Left hindlimb (tissue), 1 donor: ENCODE results near the gene MT1F.
A peak's percentile ranks its signal among the peaks of the same experiment; 100 is the strongest.
"Not testable (repeated sequence)": the region's sequence is repeated elsewhere in the genome, so short reads cannot be mapped to it uniquely, and the experiment has no call there.

Source experiments
- DNase-seq: peaks from one replicate; pipeline ENCODE4 v3.0.0-alpha.2; 2018

The MT1F gene

DNA sequence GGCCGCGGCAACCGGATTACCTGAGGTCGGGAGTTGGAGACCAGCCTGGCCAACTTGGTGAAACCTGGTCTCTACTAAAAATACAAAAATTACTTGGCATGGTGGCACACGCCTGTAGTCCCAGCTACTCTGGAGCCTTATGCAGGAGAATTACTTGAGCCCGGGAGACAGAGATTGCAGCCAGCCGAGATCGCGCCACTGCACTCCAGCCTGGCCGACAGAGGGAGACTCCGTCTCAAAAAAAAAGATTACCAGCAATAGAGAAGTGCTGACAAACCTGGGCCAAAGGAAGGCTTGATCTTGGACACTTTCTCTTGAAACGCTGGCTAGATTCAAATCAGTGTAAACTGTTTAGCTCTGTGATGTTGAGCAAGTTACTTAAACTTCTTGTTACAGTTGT, 16.2 kb downstream of the MT1F start:
- DNase-seq, result no peak

GRCh38 chr16:56674570-56674969, 16.8 kb downstream of the MT1F start:
- DNase-seq, result not testable (repeated sequence)

DNA sequence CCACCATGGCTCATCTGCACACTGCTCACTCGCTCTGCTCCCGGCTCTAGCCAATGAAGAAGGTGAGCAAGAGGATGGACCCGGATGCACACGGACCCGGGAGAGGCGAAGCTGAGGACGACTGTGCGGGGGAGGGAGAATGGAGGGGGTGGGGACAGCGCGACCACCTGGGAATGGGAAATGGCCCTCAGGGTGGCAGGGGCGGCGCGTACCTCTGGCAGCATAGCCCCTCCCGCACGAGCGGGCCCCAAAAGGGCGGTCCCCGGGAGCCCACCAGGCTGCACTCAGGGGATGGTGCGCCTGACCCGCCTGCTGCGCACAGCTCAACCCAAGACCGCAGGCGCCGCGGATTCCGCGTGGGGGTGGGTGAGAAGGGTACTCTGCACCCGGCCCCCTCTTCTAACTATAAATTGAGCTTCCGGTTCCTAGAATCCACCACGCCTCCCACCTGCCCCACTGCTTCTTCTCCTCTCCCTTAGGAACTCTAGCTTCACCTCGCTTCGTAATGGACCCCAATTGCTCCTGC, 18.0 kb downstream of the MT1F start:
- DNase-seq, result no peak

- no peak for DNase-seq
Measured at GRCh38 chr16:56677474-56677873, 19.7 kb downstream of the MT1F start.

- DNase-seq, result no peak
Measured at GRCh38 chr16:56679078-56679730, 21.4 kb downstream of the MT1F start.

DNA sequence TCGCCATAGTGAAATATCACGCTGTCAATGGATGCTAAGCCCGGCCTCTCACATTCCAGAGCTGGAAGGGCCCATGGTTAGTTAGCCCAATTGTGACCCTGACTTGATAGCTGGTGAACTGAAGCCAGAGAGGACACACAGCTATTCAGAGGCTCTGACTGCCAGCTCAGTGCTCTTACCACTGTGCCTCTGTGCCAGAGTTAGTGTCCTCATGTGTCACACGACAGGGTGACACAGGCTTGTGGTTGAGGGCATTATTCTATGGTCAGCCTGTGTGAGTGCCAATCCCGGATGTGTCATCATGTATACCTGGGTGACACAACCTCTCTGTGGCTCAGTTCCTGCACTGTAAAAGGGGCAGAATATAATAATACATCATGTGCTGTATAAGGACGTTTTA, 22.1 kb downstream of the MT1F start:
- no peak for DNase-seq

GRCh38 chr16:56681939-56682702, 24.4 kb downstream of the MT1F start, which contains the start of gene MT1X:
Gene MT1X (plus strand): TSS chr16:56682470. CDS start chr16:56682541, 71 bp downstream.
- peak; percentile 92 for DNase-seq

DNA sequence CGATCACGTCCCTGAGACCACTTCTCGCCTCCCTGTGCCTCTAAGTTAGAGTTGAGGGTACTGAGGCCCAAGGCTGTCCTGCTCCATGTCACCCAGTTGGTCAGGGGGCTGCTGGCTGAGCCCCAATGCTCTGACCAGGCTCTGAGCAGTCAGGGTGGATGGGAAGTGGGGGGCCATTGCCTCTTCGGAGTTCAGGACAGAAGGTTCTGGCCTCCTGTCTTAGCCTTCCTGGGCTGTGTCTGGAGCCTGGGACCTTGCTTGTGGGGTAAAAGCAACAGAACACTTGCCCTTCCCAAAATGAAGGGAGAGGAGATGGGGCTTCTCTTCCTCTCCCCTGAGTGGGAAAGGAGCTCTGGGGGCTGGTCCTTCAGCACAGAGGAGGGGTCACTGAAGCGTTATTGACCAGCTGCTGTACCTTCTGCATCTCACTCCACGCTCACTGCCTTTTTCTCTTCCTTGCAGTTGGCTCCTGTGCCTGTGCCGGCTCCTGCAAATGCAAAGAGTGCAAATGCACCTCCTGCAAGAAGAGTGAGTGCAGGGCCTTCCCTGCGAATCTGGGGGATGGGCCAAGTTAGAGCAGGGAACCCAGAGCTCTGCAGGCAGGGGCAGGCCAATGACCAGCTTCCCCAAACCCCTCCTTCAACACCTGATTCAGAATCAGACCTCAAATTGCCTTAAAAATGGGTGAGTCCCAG, 25.1 kb downstream of the MT1F start:
- DNase-seq, result no peak

DNA sequence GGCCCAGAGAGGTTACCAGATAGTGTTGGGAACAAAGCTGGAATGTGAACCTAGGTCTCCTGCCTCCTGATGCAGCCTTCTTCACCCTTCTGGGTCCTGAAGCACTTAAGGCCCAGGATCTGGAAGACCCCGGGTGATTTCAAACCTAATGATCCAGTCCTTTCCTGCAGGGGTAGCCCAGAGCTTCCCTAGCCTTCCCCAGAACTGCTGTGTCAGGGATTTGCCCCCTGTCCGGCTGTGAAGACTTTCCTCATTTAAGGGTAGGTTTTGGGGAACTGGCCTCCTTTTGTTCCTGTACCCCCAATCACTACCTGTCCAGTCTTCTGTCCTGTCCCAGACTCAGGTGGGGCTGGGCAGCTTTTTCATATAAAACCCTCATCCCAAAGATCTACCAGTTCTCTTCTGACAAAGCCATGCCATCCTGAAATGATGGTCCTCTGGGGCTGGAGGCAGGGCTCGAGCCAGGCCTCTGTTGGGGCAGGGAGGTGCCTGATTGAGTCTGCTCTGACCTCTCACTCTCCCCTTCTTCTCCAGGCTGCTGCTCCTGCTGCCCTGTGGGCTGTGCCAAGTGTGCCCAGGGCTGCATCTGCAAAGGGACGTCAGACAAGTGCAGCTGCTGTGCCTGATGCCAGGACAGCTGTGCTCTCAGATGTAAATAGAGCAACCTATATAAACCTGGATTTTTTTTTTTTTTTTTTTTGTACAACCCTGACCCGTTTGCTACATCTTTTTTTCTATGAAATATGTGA, 25.8 kb downstream of the MT1F start:
- DNase-seq, result no peak

- no peak for DNase-seq
Measured at GRCh38 chr16:56684256-56684925, 26.6 kb downstream of the MT1F start.

- no peak for DNase-seq
Measured at GRCh38 chr16:56684926-56685590, 27.3 kb downstream of the MT1F start.

DNA sequence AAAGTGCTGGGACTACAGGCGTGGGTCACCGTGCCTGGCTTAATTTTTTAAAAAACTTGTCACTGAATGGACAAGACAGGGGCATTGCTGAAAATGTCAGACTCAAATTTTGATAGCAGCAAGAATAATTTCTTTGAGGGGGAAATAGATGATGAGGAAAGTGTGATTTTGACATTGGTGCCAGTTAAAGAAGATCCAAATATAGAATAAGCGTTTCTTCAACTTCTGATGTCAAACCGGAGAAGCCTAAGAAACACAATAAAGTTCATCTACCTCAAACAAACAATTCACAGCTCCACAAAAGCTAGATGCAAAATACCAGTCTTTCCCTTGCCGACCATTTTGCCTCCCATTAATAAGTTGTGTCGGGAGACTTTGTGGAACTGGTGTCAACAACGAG, 29.0 kb downstream of the MT1F start:
- no peak for DNase-seq

GRCh38 chr16:56688762-56689161, 31.0 kb downstream of the MT1F start:
- no peak for DNase-seq

- no peak for DNase-seq
Measured at GRCh38 chr16:56689171-56689570, 31.4 kb downstream of the MT1F start.

GRCh38 chr16:56690420-56691122, 32.8 kb downstream of the MT1F start:
- no peak for DNase-seq

DNA sequence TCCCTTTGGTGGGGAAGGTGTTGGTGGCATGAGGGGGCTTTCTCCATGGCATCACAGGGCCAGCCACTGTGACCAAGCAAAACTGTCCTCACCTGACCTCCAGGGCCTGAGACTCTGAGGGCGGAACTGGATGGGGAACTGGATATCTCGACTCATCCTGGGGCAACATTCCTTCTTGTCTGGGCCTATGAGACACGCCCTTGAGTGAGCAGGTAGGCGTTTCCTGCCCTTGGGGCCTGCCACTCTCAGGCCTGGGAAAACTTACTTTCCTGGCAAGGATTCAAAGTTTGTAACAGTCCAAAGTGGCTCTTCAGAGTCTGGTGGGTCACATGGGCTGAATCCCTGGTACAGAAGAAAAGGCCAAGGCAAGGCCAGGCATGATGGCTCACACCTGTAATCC, 34.1 kb downstream of the MT1F start:
- DNase-seq, result no peak

- DNase-seq, result no peak
Measured at GRCh38 chr16:56695246-56695645, 37.5 kb downstream of the MT1F start.

DNA sequence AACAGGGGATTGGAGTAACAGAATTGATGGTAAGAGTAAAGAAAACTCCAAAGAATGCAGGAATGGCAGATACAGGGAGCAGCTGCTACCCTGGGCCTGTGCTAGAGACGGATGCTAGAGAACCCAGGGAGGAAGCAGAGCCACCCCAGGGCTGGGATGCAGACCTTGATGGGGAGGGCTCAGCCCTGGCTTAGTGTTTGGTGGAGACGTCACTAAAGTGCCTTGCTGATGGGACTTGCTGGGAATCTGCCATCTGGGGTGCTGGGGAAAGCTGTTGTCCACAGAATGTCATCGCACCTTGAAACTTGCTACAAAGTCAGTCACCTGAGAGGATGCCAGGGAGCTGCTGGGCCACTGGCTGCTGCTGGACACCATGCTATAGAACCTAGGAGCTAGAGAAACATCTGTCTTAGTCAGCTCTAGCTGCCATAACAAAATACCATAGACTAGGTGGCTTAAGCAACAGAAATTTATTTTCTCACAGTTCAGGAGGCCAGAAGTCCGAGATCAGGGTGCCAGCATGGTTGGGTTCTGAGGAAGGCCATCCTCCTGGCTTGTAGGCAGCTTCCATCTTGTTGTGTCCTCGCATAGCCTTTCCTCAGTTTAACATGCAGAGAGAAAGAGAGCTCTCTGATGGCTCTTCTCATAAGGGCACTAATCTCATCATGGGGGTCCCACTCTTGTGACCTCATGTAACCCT, 39.8 kb downstream of the MT1F start:
- DNase-seq, result no peak

GRCh38 chr16:56700195-56700594, 42.4 kb downstream of the MT1F start:
- DNase-seq, result no peak

DNA sequence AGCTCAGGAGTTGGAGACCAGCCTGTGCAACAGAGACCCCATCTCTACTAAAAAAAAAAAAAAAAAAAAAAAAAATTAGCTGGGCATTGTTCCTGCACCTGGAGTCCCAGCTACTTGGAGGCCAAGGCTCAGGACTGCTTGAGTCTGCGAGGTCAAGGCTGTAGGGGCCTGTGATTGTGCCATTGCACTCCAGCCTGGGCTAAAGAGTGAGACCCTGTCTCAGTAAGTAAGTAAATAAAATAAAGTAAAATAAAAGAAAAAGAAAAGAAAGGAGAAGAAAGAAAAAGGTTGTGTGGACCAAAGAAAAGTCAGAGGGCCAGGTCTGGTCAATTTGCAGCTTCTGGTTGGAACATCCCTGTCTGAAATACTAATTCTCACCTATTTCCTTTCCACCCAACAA, 42.9 kb downstream of the MT1F start:
- DNase-seq, result no peak
